Bone marrow (tissue), 2 donors: ENCODE measurements around the gene LRP1.
"Not testable (repeated sequence)": the region's sequence is repeated elsewhere in the genome, so short reads cannot be mapped to it uniquely, and the experiment has no call there.

Experiments
- DNase-seq, 2 donors: peaks; one replicate each; lab custom pipeline; 2025; lab: John Stamatoyannopoulos, UW

Gene LRP1

DNA sequence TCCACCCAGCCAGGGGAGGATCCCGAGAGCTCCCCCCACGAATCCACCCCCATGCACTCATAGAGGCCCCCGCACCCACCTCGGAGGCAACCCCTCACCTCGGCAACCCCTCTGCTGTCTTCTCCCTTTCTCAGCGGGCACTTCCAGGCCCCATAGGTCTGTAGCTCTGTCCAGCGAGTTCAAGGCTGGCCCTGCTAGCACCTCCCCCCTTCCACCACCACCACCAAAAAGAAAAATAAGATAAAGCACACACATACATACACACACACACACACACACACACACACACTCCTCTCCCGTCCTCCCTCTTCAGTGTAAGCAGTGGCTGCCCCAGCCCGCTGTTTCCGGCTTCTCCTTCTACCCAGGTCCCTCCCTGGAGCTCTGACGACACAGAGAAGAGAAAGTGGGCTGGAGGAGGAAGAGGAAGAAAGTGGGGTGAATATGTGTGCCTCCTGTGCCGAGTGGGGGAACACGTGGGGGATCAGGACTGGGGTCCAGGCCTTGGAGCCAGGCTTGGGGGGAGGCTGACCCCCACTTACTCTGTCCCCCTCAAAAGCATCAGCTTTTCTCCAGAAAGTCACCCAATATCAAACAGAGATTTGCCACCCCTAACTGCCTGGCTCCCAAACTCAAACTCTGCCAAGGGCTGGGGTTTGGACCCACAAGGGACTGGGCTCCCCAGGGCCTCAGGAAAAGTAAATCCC is 17.1 kb upstream of the LRP1 start, which contains the start of gene STAT6:
Gene STAT6 (minus strand): TSS at position 332 of the 704 bp plus-strand sequence. CDS start 3,084 bp downstream, outside the sequence.
- DNase-seq = peak; percentile 84 to 95

DNA sequence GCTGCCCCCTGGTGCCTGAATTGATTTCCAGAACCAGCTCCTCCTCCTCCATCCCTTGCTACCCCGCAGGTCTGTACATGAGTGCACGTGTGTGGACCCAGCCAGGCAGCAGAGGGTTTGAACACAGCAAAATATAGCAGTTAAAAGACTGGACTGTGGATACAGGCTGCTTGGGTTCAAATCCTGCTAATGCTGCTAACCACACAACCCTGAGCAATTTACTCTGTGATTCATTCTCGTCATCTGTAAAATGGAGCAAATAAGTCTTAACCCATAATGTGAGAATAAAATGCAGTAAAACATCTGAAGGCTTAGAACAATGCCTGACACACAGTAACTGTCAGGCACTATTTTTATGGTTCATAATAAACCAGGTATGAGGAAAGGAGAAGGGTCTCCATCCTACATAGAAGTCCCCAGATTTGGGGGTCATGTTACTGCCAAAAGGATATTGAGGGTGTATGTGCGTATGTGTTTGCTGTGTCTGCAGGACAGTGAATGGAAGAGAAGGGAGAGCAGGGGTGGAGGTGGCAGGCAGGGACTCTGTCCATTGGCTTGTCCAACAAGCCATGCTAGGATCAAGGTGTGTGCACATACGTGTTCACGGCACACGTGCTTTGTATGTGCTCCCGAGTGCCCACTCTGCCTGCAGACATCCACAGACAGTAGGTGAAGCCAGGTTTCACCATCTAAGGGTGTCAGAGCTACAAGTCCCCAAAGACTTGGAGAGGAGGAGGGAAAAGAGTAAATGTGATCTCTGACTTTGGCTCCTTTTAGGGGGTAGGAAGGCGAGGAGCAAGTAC is 15.6 kb upstream of the LRP1 start:
- DNase-seq = no peak

DNA sequence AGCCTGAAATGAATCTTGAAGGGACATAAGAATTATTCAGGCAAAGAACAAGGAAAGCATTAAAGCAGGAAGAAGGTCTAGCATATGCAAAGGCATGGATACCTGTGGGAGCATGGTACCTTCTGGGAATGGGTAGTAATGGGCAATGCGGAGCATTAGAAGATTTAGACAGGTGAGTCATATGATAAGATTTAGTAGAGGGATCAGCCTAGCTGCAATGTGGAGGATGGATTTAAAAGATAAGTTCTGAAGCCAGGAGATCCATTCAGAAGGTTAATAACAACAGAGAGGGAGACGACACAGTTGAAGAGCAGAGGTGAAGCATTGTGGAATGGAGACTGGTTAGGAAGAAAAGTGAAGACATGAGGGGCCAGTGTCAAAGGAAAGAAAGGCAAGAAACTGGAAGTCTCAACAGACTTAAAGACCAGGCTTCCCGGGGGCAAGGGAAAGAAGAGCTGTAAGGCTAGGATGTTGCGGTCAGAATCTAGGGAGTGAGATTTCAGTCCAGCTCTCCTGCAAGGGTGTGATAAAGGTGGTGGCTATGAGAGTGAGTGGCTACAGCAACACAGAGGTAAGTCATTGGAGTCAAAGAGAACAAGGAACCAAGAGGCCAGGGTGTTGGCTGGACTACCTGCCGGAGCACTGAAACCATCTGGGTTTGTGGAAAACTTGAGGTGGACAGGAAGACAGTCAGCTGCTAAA is 11.6 kb upstream of the LRP1 start:
- no peak for DNase-seq

- peak; percentile 51 to 52 for DNase-seq
Observed at GRCh38 chr12:57118711-57119271, 9.5 kb upstream of the LRP1 start.

DNA sequence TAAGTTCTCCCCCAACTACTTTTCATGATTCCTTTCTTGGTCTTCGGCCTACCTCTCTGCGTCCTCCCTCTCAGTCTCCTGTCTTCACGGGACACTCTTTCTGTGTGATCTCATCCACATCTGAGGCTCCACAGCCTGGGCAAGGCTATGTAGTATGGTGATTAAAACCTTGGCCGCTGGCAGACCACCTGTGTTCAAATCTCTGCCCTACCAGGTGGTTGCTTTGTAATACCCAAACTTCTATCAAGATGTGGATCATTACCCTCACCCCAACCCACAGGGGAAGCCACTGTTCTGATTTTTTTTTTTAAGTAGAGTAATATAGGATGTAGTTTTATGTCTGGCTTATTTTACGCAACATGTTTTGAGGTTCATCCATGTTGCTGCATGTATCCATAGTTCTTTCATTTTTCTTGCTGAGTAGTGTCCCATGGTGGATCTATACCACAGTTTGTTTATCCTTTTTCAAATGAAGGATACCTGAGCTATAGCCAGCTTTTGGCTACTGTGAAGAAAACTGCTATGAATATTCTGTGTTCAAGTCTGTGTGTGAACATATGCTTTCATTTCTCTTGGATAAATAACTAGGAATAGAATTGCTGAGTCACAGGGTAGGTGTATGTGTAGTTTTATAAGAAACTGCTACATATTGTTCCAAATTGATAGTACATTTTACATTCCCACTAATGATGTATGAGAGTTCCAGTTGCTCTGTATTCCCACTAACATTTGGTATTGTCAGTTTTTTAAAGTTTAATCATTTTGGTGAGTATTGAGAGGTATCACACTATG is 8.8 kb upstream of the LRP1 start:
- DNase-seq = no peak

DNA sequence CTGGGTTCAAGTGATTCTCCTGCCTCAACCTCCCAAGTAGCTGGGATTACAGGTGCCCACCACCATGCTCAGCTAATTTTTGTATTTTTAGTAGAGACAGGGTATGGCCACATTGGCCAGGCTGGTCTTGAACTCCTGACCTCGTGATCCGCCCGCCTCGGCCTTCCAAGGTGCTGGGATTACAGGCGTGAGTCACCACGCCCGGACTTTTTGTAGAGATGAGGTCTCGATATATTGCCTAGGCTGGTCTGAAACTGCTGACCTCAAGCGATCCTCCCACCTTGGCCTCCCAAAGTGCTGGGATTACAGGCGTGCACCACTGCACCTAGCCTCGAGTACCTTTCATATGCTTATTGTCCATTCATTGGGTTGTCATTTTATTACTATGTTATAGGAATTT is 7.6 kb upstream of the LRP1 start:
- DNase-seq = not testable (repeated sequence)

DNA sequence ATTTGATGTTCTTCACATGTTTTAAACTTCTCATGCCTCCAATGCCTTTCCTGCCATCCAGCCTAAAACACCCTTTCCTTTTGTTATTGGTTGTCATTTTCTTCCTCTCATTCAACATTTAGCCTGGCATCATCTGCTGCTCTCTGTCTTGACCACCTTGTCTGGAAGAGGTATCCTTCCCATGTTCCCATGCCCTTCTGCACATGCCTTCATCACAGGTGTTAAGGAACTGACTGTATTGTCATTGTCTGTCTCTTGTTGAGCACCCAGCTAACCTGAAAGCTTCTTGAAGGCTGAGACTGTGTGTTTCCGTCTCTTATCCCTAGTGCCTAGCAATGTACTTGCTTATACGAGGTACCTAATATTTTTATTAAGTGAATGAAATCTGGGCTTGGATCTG is 4.5 kb upstream of the LRP1 start:
- DNase-seq = no peak

- peak; percentile 8 to 59 for DNase-seq
Observed at GRCh38 chr12:57124261-57124877, 3.9 kb upstream of the LRP1 start.

- no peak for DNase-seq
Observed at GRCh38 chr12:57126061-57126460, 2.2 kb upstream of the LRP1 start.

DNA sequence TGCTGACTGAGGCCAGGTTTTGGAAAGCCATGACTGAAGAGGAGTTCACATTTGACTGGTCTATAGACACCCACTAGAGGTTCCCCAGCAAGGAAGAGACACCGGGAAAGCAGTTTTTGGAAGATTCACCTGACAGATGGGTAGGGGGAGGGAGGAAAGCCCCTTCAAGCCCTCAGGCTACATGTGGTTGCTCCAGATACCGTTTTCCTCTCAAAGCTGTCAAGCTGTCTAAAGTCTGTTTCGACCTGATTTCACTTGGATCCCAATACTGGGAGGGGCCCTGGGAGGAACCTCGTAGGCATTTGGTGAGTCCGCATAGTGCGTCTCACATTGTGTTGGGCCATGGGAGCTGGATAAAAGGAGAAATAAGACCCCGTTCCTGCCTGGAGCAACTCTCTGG is 1.7 kb upstream of the LRP1 start:
- no peak for DNase-seq

- DNase-seq = peak; percentile 8 to 13
Observed at GRCh38 chr12:57127101-57127725, 1.1 kb upstream of the LRP1 start.

DNA sequence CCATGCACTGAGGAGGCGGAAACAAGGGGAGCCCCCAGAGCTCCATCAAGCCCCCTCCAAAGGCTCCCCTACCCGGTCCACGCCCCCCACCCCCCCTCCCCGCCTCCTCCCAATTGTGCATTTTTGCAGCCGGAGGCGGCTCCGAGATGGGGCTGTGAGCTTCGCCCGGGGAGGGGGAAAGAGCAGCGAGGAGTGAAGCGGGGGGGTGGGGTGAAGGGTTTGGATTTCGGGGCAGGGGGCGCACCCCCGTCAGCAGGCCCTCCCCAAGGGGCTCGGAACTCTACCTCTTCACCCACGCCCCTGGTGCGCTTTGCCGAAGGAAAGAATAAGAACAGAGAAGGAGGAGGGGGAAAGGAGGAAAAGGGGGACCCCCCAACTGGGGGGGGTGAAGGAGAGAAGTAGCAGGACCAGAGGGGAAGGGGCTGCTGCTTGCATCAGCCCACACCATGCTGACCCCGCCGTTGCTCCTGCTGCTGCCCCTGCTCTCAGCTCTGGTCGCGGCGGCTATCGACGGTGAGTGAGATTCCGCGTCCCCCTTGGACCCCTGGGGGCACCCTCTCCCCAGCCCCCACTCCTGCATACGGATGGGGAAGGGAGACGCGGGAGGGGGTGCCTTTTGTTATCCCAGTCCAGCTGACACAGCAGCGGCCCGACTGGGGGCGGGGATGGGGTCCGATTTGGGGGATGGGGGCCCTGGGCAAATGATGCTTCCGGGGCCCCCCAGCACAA is 400 bp downstream of the LRP1 start:
- DNase-seq = no peak

DNA sequence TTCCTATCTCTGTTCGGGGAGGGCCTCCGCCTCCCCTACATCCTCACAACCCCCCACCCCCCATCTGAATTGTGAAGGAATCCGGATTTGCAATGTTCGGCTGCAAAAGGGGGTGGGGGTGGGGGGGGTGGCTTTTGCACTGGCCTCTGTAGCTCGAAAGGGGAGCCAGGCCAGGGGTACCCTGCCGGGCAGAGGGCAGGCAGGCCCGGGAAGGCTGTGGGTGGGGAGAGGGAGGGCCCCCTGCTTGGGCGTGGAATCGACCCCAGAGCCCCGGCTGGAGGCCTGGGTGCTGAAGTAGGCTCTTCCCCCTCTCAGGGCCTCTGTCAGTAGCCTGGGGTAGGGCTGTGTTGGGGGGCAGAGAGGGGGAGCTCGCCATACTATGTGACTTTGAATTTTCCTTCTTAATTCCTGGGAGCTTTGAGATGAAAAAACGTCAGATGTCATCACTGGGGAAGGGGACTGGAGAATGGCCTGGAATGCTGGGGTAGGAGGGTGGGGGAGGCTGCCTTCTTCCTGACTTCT is 1.1 kb downstream of the LRP1 start:
- DNase-seq = no peak

DNA sequence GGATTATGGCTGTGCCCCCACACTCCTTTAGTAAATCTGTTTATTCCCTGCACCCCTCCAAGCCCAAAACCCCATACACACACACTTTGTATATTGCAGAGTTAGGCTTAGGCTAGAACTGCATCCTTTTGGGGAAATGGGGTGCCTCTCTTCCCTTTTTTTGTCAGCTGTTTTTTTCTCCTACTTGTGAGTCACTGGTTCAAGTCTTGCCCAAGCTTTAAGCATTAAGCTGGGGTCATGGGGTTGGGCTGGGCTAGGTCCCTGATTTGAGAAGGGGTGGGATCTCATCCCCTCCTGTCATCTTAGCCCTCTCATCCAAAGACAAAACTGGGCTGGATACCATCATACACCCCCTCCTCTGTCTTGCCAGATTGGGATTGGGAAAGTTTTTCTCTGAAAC is 1.6 kb downstream of the LRP1 start:
- peak; percentile 21 to 29 for DNase-seq

DNA sequence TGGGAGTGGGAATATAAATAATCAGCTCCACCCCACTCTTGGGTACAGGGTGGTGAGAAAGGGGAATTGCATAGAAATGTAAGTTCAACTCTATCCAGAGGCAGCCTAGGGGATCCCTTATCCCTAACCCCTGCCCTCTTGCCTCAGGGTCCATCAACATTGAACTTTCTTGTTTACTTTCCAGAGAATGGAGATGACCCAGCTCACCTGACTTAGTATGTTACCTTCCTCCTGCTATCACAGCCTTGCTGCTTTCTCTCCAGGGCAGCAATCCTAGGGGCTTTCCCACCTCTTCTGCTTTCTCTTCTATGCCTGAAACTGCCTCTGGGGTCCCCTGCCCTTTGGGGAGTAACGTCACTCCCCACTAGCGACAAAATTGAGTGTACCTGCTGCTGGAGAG is 2.7 kb downstream of the LRP1 start:
- no peak for DNase-seq

GRCh38 chr12:57131896-57132744 is 3.8 kb downstream of the LRP1 start:
- no peak for DNase-seq

GRCh38 chr12:57133013-57133569 is 4.8 kb downstream of the LRP1 start:
- DNase-seq = no peak

- DNase-seq = no peak
Observed at GRCh38 chr12:57133916-57134315, 5.6 kb downstream of the LRP1 start.
